GM10248 (cell line): ENCODE data around the gene MIER1.
A peak's percentile ranks its signal among the peaks of the same experiment; 100 is the strongest.
"Not testable (repeated sequence)": the region's sequence is repeated elsewhere in the genome, so short reads cannot be mapped to it uniquely, and the experiment has no call there.

Experiments
- CTCF ChIA-PET: fragments of 300-600 bp; sonication (Branson Sonifier 250); formaldehyde crosslinking; extraction: SDS; loops from one replicate; lab custom pipeline; 2021; ENCODE audit warnings: antibody characterized with exemption; lab: Yijun Ruan, JAX
- POLR2A ChIA-PET: fragments of 350-650 bp; sonication (Branson Sonifier 250); formaldehyde crosslinking; extraction: SDS; loops from one replicate; lab custom pipeline; 2020; ENCODE audit warnings: antibody characterized with exemption; lab: Yijun Ruan, JAX
- DNase-seq: peaks from one replicate; pipeline ENCODE4 v3.0.0; 2012; ENCODE audit errors: extremely low spot score
- CTCF ChIP-seq: IDR thresholded peaks from 2 replicates; pipeline ENCODE4 v1.5.1; 2012; ENCODE audit warnings: mild to moderate bottlenecking, low read depth; ENCODE audit errors: extremely low read depth, missing control alignments, control extremely low read depth

Gene MIER1

GRCh38 chr1:66944330-66945274 is 19.8 kb downstream of the MIER1 start:
- ChIA-PET POLR2A (no interaction called here), CTCF (interaction anchor here (1.2 to 1.4 kb wide), 2 partner anchors 15 to 17 kb away, joined by 3 to 5 read pairs; no protein-coding TSS in a partner anchor)
- no peak for DNase-seq
- no peak for TF ChIP-seq CTCF

GRCh38 chr1:66945316-66945715 is 20.5 kb downstream of the MIER1 start:
- ChIA-PET CTCF (interaction anchor here (1.2 to 1.7 kb wide), 4 partner anchors 15 to 556 kb away, joined by 3 to 5 read pairs (median 3); no protein-coding TSS in a partner anchor), POLR2A (no interaction called here)
- no peak for DNase-seq
- no peak for TF ChIP-seq CTCF

- no peak for TF ChIP-seq CTCF
- ChIA-PET POLR2A (no interaction called here), CTCF (interaction anchor here (1.2 to 1.7 kb wide), 3 partner anchors 13 to 49 kb away, joined by 3 to 4 read pairs (median 3); no protein-coding TSS in a partner anchor)
- DNase-seq, result no peak
These were observed 22.5 kb downstream of the MIER1 start for GRCh38 chr1:66947267-66947666.

- no peak for DNase-seq
- ChIA-PET CTCF (interaction anchor here (1.0 kb wide), 1 partner anchor 198 kb away, joined by 3 read pairs; no protein-coding TSS in a partner anchor), POLR2A (interaction anchor here (0.6 kb wide), 1 partner anchor 9 kb away, joined by 3 read pairs; no protein-coding TSS in a partner anchor)
- TF ChIP-seq CTCF, result no peak
These were observed 26.7 kb downstream of the MIER1 start for GRCh38 chr1:66951513-66951912.

GRCh38 chr1:66954208-66954607 is 29.4 kb downstream of the MIER1 start:
- peak; percentile 15 for DNase-seq
- CTCF ChIA-PET, result no interaction called here
- TF ChIP-seq CTCF, result no peak
- POLR2A ChIA-PET, result no interaction called here

- ChIA-PET CTCF (interaction anchor here (1.4 kb wide), 1 partner anchor 191 kb away, joined by 3 read pairs; no protein-coding TSS in a partner anchor), POLR2A (no interaction called here)
- DNase-seq, result no peak
- no peak for TF ChIP-seq CTCF
These were observed 33.1 kb downstream of the MIER1 start for GRCh38 chr1:66957938-66958337.

GRCh38 chr1:66966188-66966873 is 41.5 kb downstream of the MIER1 start:
- POLR2A ChIA-PET, DNase-seq: not testable (repeated sequence)
- CTCF ChIA-PET, result interaction anchor here (1.7 kb wide), 1 partner anchor 11 kb away, joined by 6 read pairs; no protein-coding TSS in a partner anchor
